Fibroblast of villous mesenchyme (primary cell): Measurements from ENCODE around the gene CISD3. TPM values are rescaled to one million over a fixed set of nuclear protein-coding genes. Genes with fewer than 3 reads are reported as not detected.

ENCODE experiments used
- DNase-seq: peaks from one replicate; pipeline ENCODE4 v3.0.0-alpha.2; 2010; ENCODE audit warnings: low read depth
- H3K4me3 ChIP-seq: 2 replicates; pipeline ENCODE4 v1.5.1; 2011; ENCODE audit warnings: low read depth, mild to moderate bottlenecking, low read length
- total RNA-seq: library from RNA; depleted of rRNA; stranded (reverse); fragments of >200 nt; gene quantifications from 2 replicates; pipeline ENCODE4 v1.2.3, GENCODE V29; 2012
- TF ChIP-seq, protein P1 (sequence below): IDR thresholded peaks from 2 replicates; pipeline ENCODE4 v1.5.1; 2012; ENCODE audit warnings: low read depth, mild to moderate bottlenecking, low read length; ENCODE audit not compliant: insufficient read depth

Gene CISD3
- total RNA-seq, 1 donor, result 2.6 TPM

DNA sequence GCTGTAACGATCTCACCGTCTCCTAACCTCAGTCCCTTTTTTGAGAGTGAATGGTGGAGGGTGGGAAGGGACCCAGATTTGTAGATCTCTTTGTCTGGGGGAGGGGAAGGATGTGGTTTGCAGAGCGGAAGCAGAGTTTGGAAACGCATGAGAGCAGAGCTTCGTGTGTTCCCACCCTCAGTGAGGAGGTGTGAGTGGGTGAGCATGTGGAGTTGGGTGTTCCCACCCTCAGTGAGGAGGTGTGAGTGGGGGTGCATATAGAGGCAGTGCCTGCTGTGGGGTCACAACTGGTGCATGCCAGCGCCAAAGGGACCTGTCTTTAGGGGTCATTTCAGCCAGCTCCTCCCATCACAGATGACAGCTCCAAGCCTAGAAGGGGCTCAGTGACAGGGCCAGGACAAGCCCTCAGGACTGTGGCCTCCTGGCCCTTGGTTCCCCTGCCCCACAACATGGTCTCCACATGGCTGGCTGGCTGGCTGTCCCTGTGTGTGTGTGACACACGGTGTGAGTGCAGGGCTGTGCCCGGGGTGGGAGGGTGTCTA is 1.8 kb upstream of the CISD3 start:
- no peak overlapping the region for H3K4me3 ChIP-seq
- no peak for DNase-seq
- TF ChIP-seq, protein P1, sequence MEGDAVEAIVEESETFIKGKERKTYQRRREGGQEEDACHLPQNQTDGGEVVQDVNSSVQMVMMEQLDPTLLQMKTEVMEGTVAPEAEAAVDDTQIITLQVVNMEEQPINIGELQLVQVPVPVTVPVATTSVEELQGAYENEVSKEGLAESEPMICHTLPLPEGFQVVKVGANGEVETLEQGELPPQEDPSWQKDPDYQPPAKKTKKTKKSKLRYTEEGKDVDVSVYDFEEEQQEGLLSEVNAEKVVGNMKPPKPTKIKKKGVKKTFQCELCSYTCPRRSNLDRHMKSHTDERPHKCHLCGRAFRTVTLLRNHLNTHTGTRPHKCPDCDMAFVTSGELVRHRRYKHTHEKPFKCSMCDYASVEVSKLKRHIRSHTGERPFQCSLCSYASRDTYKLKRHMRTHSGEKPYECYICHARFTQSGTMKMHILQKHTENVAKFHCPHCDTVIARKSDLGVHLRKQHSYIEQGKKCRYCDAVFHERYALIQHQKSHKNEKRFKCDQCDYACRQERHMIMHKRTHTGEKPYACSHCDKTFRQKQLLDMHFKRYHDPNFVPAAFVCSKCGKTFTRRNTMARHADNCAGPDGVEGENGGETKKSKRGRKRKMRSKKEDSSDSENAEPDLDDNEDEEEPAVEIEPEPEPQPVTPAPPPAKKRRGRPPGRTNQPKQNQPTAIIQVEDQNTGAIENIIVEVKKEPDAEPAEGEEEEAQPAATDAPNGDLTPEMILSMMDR, result no peak

DNA sequence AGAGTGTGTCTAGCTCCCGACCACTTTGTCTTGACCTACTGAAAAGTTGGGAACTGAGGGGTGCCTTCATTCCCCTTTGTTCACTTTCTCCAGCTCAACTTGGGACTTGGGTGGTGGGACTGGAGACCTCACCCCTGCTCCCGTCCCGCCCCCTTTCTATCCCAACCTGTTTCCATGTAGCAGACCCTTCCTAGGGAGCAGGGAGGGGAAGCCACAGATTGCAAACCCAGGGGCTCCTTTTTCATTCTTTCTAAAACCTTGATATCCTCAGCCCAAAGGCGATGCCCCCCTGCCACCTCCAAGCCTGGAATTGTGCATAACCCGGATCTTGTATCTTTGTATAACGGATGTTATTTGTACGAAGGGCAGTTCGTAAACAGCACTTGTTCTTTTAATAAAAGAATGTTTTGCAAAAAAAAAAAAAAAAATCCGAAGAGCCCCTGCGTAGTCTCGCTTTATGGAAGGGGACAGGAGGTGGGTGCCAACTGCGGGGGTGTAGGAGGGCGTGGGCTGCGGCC is 714 bp upstream of the CISD3 start:
- no peak for DNase-seq
- TF ChIP-seq, protein P1, result no peak
- peak overlapping the region; percentile 52 for H3K4me3 ChIP-seq

DNA sequence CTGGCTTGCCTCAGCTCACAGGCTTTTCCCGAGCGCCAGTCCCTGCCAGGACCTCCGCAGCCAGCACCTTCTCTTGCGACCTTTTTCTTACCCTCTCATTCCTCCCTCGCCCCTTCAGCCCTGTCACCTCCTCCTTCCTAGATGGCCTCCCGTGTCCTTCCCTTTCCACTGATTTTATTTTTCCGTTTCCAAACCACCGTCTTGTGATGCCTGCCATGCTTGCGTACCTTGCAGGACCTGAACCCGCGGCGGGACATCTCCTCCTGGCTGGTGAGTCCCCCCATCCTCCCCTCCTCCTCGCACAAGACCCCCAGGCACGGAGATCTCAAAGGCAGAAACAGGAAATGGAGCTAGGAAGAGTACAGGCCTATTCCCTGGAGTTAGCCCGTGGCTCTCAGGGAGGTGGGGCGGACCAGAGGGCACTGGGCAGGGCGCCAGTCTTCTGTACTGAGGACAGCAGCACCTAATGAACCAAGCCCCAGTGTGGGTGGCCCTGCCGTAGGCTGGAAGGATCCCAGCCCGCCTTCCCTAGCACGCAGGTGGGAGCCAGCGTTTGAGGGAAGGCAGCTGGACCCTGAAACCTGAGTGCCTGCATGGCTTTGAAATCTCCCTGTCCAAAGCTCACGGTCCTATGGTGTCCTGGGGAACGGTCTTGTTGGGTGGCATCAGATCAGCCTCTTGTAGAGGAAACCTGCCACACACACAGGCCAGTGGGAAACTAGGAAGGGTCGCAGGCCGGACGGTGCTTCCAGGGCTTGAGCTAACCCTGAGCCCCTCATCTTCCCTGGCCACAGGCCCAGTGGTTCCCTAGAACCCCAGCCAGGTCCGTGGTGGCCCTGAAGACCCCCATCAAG is 612 bp downstream of the CISD3 start:
- peak overlapping the region; percentile 81 for H3K4me3 ChIP-seq
- TF ChIP-seq, protein P1, result no peak
- DNase-seq, result peak; percentile 76

DNA sequence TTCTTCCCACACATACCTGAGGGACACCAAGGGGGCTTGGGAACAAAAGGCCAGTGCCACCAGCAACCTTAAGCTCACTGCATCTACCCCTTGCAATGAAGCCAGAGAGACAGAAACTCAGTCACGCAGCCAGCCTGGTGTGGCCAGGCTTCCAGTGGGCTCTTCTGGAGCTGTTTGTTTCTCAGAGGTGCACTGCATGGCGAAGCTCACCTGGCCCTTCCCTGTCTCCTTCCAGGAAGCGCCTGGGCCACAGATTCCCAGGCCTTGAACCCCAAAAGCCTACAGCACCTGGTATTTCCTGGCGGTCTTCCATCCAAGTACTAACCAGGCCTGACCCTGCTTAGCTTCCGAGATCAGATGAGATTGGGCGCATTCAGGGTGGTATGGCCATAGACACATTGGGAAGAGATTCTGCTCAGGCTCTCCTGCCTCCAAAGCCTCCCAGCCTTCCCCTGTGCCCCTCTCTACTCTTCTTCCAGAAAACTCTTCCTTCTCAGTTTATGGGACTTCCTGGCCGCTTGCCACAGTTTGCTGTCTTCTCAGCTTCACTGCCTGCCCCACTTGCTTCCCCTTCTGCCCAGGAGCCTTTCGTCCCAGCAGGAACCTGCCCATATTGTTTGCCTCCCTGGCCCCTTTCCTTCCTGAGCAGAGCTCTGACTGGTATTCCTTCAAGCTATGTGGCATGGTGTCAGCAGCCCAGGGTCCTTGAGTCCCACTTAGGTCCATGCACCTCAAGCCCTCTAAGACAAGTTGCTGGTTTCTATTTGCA is 1.6 kb downstream of the CISD3 start:
- no peak overlapping the region for H3K4me3 ChIP-seq
- DNase-seq, result no peak
- TF ChIP-seq, protein P1, result no peak

DNA sequence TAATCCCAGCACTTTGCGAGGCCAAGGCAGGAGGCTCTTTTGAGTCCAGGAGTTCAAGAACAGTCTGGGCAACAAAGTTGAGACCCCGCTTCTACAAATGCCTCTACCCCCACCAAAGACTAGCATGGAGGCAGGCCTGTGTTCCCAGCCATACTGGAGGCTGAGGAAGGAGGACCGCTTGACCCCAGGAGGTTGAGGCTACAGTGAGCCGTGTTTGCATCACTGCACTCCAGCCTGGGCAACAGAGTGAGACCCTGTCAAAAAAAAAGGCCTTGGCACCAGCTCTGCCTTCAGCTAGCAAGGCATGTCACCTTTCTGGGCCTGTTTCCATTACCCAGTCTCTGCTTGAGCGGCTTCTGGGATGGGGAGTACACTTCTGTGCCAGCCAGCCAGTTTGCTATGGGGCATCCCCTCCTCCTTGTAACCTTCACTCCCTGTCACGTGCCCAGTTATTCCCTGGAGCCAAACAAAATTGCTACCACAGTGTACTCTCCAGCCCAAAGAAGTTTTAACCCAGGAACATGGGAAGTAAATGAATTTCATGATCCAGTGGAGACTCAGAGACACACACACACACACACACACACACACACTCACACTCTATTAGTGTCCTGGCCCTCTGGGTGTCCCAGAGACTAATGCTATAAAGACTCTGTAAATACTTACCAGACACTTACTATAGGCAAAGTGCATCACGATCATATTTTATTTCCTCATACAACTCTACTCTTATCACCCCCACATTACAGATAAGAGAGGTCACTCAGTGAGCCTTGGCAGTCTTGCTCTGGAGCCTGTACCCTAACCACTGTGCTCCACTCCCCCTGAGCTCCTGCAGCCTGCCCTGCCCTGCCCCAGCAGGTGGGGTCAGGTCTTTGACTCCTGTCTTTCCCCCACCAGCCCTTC is 2.5 kb downstream of the CISD3 start:
- no peak for DNase-seq
- TF ChIP-seq, protein P1, result no peak
- H3K4me3 ChIP-seq, result no peak overlapping the region
